Natural killer cell (primary cell): ENCODE results near the gene PDE6A. TPM values are rescaled to one million over a fixed set of nuclear protein-coding genes. Genes with fewer than 3 reads are reported as not detected.

Experiments used
- ATAC-seq, 3 donors: fragments of 150-1000 bp in 2 of 3; fragments of 200-7000 bp in 1 of 3; cut with Tn5 transposase; 1 replicate in 1 of 3; 2 replicates in 2 of 3; pipeline ENCODE4 v1.10.0; 2021; ENCODE audit warnings: mild to moderate bottlenecking in 2 of 3, moderate library complexity in 2 of 3
- DNase-seq, 2 donors: peaks; one replicate each; pipeline versions ENCODE4 v3.0.0 to v3.0.0-alpha.2; 2013 to 2021; ENCODE audit warnings: mixed read lengths in 1 of 2
- H3K27ac ChIP-seq: one replicate; pipeline ENCODE4 v1.5.1; 2013; ENCODE audit warnings: mild to moderate bottlenecking, low read length
- H3K27me3 ChIP-seq: one replicate; pipeline ENCODE4 v1.6.1; 2013; ENCODE audit warnings: low read length; ENCODE audit not compliant: control insufficient read depth, insufficient read depth
- H3K36me3 ChIP-seq: one replicate; pipeline ENCODE4 v1.6.1; 2013; ENCODE audit warnings: low read length; ENCODE audit not compliant: control insufficient read depth, insufficient read depth
- H3K4me1 ChIP-seq: one replicate; pipeline ENCODE4 v1.6.1; 2013; ENCODE audit warnings: low read length; ENCODE audit not compliant: control insufficient read depth, insufficient read depth
- H3K4me3 ChIP-seq: one replicate; pipeline ENCODE4 v1.5.1; 2013; ENCODE audit warnings: low read length
- H3K9me3 ChIP-seq: one replicate; pipeline ENCODE4 v1.6.1; 2013; ENCODE audit warnings: low read length; ENCODE audit not compliant: control insufficient read depth, insufficient read depth
- H3K27ac Mint-ChIP-seq, 2 donors: one replicate each; pipeline ENCODE4 v1.8.0; 2022; ENCODE audit warnings: mild to moderate bottlenecking in 2 of 2, mixed read lengths in 2 of 2, moderate library complexity in 1 of 2
- H3K27me3 Mint-ChIP-seq, 2 donors: one replicate each; pipeline ENCODE4 v1.8.0; 2022; ENCODE audit warnings: low read depth in 2 of 2, mixed read lengths in 2 of 2
- H3K36me3 Mint-ChIP-seq: one replicate; pipeline ENCODE4 v1.8.0; 2022; ENCODE audit warnings: mixed read lengths
- H3K4me1 Mint-ChIP-seq, 2 donors: one replicate each; pipeline ENCODE4 v1.8.0; 2022; ENCODE audit warnings: mixed read lengths in 2 of 2
- H3K4me3 Mint-ChIP-seq: one replicate; pipeline ENCODE4 v1.8.0; 2022; ENCODE audit warnings: mild to moderate bottlenecking, moderate library complexity, mixed read lengths
- H3K9me3 Mint-ChIP-seq, 2 donors: one replicate each; pipeline ENCODE4 v1.8.0; 2022; ENCODE audit warnings: mixed read lengths in 2 of 2
- CTCF ChIP-seq: fragments of 200-600 bp; IDR thresholded peaks from one replicate; pipeline ENCODE4 v1.8.0; 2022; ENCODE audit warnings: antibody characterized with exemption
- WGBS: methylation state at CpG from one replicate; pipeline ENCODE4 v1.1.7; 2013; ENCODE audit warnings: missing lambda C conversion rate; ENCODE audit not compliant: insufficient coverage; 5-methylcytosine and 5-hydroxymethylcytosine counted together
- intact Hi-C: fragments of 100-400 bp; cut with micrococcal nuclease; formaldehyde crosslinking; loops from one replicate; pipeline ENCODE4 v1.14.2; 2022
- total RNA-seq, 4 donors: library from RNA; stranded (reverse); fragments of 120-200 nt in 1 of 4; gene quantifications; one replicate each; pipeline versions ENCODE4 v1.2.3 to v1.2.4, GENCODE V29; 2013 to 2022

The PDE6A gene
- total RNA-seq, 3 donors from 2014 or later (not counting 1 experiment from before 2014, with no cell fraction given) = not detected

- Histone ChIP-seq H3K4me3 (no peak overlapping the region), H3K9me3 (no peaks in the 10 kb centered on the region), H3K36me3 (no peaks in the 10 kb centered on the region), H3K27me3 (no peaks in the 10 kb centered on the region), H3K27ac (no peak overlapping the region), H3K4me1 (no peaks in the 10 kb centered on the region)
- no peak overlapping the region for H3K4me3 Mint-ChIP-seq
- TF ChIP-seq CTCF = no peak
- no peaks in the 10 kb centered on the region for H3K9me3 Mint-ChIP-seq
- WGBS = 100% methylated on average over 1 of the region's 3 CpGs
- H3K27ac Mint-ChIP-seq = no peak overlapping the region
- intact Hi-C loops = no loop called here
- peak in 1 of 2 donors; percentile 11 for DNase-seq
- H3K4me1 Mint-ChIP-seq = peaks cover 0 to 5% of the 10 kb centered on the region in 2 donors
- no peak for ATAC-seq
- H3K36me3 Mint-ChIP-seq = no peaks in the 10 kb centered on the region
- H3K27me3 Mint-ChIP-seq = no peaks in the 10 kb centered on the region
These were observed 114.6 kb downstream of the PDE6A start for GRCh38 chr5:149829954-149830353.

GRCh38 chr5:149828161-149829011, 116.2 kb downstream of the PDE6A start:
- Mint-ChIP-seq H3K36me3 (no peaks in the 10 kb centered on the region), H3K9me3 (no peaks in the 10 kb centered on the region), H3K27me3 (no peaks in the 10 kb centered on the region), H3K27ac (no peak overlapping the region), H3K4me3 (no peak overlapping the region), H3K4me1 (peaks cover 0 to 5% of the 10 kb centered on the region in 2 donors)
- H3K36me3 ChIP-seq = no peaks in the 10 kb centered on the region
- H3K4me1 ChIP-seq = no peaks in the 10 kb centered on the region
- ATAC-seq (peak; percentile 67 to 79 (median 70)), DNase-seq (peak; percentile 73 to 89)
- no peaks in the 10 kb centered on the region for H3K9me3 ChIP-seq
- 35% methylated on average over 8 of the region's 11 CpGs for WGBS
- peak; percentile 82 for TF ChIP-seq CTCF
- no peak overlapping the region for H3K27ac ChIP-seq
- intact Hi-C loops = loop anchor here (1.0 kb wide), 2 partner anchors 161 to 192 kb away; no protein-coding TSS in a partner anchor
- no peaks in the 10 kb centered on the region for H3K27me3 ChIP-seq
- no peak overlapping the region for H3K4me3 ChIP-seq

GRCh38 chr5:149827546-149827945, 117.0 kb downstream of the PDE6A start:
- peaks cover 0 to 5% of the 10 kb centered on the region in 2 donors for H3K4me1 Mint-ChIP-seq
- H3K9me3 Mint-ChIP-seq = no peaks in the 10 kb centered on the region
- no peak for TF ChIP-seq CTCF
- H3K36me3 Mint-ChIP-seq = no peaks in the 10 kb centered on the region
- DNase-seq (no peak), ATAC-seq (no peak)
- WGBS = 92% methylated on average over 5 of the region's 5 CpGs
- intact Hi-C loops = no loop called here
- Histone ChIP-seq H3K36me3 (no peaks in the 10 kb centered on the region), H3K27ac (no peak overlapping the region), H3K27me3 (no peaks in the 10 kb centered on the region), H3K4me3 (no peak overlapping the region), H3K9me3 (no peaks in the 10 kb centered on the region), H3K4me1 (no peaks in the 10 kb centered on the region)
- H3K27ac Mint-ChIP-seq = no peak overlapping the region
- H3K4me3 Mint-ChIP-seq = no peak overlapping the region
- no peaks in the 10 kb centered on the region for H3K27me3 Mint-ChIP-seq
